ENCODE results near the gene MYO5A. TPM values are rescaled to one million over a fixed set of nuclear protein-coding genes. Genes with fewer than 3 reads are reported as not detected.

Gene MYO5A
- polyA plus RNA-seq, 1 of the 3 experiments (the other 2 are of a cell fraction) = 11.0 TPM

DNA sequence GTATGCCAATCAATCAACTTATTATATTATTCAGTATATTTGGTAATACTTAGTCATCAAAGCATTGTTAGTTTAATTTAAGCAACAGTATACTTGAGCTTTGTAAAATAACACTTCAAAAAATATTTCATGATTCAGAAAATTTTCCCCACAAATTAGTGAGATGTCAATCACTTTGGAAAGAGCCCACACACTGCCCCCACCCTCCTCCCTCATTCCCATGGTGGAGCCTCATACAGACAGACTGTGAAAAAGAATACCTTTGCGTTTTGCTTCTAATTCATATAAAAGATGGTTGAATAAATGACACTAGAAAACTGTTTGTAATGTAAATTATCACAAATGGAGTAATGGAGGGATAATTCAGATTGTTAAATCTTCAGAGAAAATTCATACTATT is 189.8 kb downstream of the MYO5A start:
- Histone ChIP-seq H3K9me3 (no peaks in the 10 kb centered on the region), H3K9me2 (no peaks in the 10 kb centered on the region), H3K4me3 (ENCODE audit: low read depth in 2 of 2, low read length in 1 of 2) (no peak overlapping the region), H3K9ac (no peak overlapping the region), H3F3A (replicated peaks; ENCODE audit: insufficient read depth) (peaks cover 5% of the 10 kb centered on the region), H3K27me3 (ENCODE audit: insufficient read depth) (no peaks in the 10 kb centered on the region), H3K36me3 (replicated peaks in 1 of 2; ENCODE audit: control insufficient read depth in 1 of 2, insufficient read depth in 2 of 2, low read length in 1 of 2) (peaks cover 4 to 14% of the 10 kb centered on the region in 2 experiments), H2AFZ (ENCODE audit: low read depth) (no peak overlapping the region), H3K4me2 (no peak overlapping the region), H3K4me1 (ENCODE audit: control insufficient read depth in 1 of 2, insufficient read depth in 2 of 2, low read depth in 1 of 2, low read length in 1 of 2) (peaks cover 6 to 18% of the 10 kb centered on the region in 2 experiments; a peak in 3 of 4 replicates), H3K79me2 (ENCODE audit: insufficient read depth) (no peaks in the 10 kb centered on the region), H4K20me1 (ENCODE audit: insufficient read depth) (no peaks in the 10 kb centered on the region), H3K27ac (ENCODE audit: low read depth in 2 of 2, low read length in 1 of 2) (no peak overlapping the region)
- DNase-seq = no peak
- 96% methylated on average over 1 of the region's 1 CpG for WGBS (ENCODE audit: low lambda C conversion rate)
- ChIA-PET POLR2A (no interaction called here), CTCF (interaction anchor here (0.8 kb wide), 2 partner anchors 9 to 15 kb away, joined by 3 read pairs; no protein-coding TSS in a partner anchor)
- TF ChIP-seq EP300 (IDR thresholded peaks at IDR 0.05; ENCODE audit: borderline replicate concordance in 1 of 2, low read depth in 1 of 2, low read length in 1 of 2) = no peak
- TF ChIP-seq, protein P1, sequence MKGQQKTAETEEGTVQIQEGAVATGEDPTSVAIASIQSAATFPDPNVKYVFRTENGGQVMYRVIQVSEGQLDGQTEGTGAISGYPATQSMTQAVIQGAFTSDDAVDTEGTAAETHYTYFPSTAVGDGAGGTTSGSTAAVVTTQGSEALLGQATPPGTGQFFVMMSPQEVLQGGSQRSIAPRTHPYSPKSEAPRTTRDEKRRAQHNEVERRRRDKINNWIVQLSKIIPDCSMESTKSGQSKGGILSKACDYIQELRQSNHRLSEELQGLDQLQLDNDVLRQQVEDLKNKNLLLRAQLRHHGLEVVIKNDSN (IDR thresholded peaks at IDR 0.05; ENCODE audit: borderline replicate concordance, low read depth) = no peak
- TF ChIP-seq EZH2phosphoT487 (IDR thresholded peaks at IDR 0.05; ENCODE audit: borderline replicate concordance, low read depth) = no peak
- TF ChIP-seq, protein P2, sequence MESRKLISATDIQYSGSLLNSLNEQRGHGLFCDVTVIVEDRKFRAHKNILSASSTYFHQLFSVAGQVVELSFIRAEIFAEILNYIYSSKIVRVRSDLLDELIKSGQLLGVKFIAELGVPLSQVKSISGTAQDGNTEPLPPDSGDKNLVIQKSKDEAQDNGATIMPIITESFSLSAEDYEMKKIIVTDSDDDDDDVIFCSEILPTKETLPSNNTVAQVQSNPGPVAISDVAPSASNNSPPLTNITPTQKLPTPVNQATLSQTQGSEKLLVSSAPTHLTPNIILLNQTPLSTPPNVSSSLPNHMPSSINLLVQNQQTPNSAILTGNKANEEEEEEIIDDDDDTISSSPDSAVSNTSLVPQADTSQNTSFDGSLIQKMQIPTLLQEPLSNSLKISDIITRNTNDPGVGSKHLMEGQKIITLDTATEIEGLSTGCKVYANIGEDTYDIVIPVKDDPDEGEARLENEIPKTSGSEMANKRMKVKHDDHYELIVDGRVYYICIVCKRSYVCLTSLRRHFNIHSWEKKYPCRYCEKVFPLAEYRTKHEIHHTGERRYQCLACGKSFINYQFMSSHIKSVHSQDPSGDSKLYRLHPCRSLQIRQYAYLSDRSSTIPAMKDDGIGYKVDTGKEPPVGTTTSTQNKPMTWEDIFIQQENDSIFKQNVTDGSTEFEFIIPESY (IDR thresholded peaks at IDR 0.05; ENCODE audit: borderline replicate concordance, low read depth) = no peak
- TF ChIP-seq JUND (IDR thresholded peaks at IDR 0.05) = no peak
- no peak for TF ChIP-seq NRF1 (IDR thresholded peaks at IDR 0.05; ENCODE audit: low read depth, low read length)
- no peak for TF ChIP-seq RFX5 (IDR thresholded peaks at IDR 0.05; ENCODE audit: low read length)
- no peak for TF ChIP-seq FOSL2 (IDR thresholded peaks at IDR 0.05; ENCODE audit: borderline replicate concordance, low read depth)
- TF ChIP-seq CHD2 (IDR thresholded peaks at IDR 0.05; ENCODE audit: low read length, partially characterized antibody) = no peak
- TF ChIP-seq TCF12 (IDR thresholded peaks at IDR 0.05) = no peak
- no peak for TF ChIP-seq TEAD4 (IDR thresholded peaks at IDR 0.05; ENCODE audit: borderline replicate concordance, insufficient read depth)
- TF ChIP-seq, protein P3, sequence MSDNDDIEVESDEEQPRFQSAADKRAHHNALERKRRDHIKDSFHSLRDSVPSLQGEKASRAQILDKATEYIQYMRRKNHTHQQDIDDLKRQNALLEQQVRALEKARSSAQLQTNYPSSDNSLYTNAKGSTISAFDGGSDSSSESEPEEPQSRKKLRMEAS (IDR thresholded peaks at IDR 0.05; ENCODE audit: low read depth) = no peak
- TF ChIP-seq SIN3A (IDR thresholded peaks at IDR 0.05; ENCODE audit: borderline replicate concordance, low read depth, low read length) = no peak
- TF ChIP-seq GABPA (IDR thresholded peaks at IDR 0.05; ENCODE audit: low read depth) = no peak
- no peak for TF ChIP-seq NFIC (IDR thresholded peaks at IDR 0.05; ENCODE audit: borderline replicate concordance)

DNA sequence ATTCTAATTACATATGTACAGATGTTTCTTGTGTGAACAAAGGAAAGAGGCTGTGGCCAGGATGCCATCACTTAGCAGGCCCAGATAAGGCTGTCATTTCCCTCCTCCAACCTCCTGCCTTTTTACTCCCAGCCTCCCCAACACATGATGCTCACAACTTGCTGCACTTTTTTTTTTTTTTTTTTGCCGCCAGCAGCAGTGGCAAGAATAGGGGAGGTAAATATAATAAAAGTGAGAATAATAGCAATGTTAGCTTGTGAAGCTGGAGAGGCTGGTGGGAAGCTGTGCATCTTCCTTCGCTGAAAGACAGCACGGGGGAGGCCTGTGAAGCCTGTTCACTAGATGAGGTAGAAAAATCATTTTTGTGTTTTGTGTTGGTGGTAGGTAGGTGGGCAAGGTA is 190.6 kb downstream of the MYO5A start:
- Histone ChIP-seq H3K4me2 (no peak overlapping the region), H3K27ac (ENCODE audit: low read depth in 2 of 2, low read length in 1 of 2) (peak overlapping the region in 1 of 2 experiments; percentile 67; a peak in 1 of 4 replicates), H3K9ac (no peak overlapping the region), H3K4me1 (ENCODE audit: control insufficient read depth in 1 of 2, insufficient read depth in 2 of 2, low read depth in 1 of 2, low read length in 1 of 2) (peaks cover 6 to 18% of the 10 kb centered on the region in 2 experiments; a peak in 3 of 4 replicates), H3K36me3 (replicated peaks in 1 of 2; ENCODE audit: control insufficient read depth in 1 of 2, insufficient read depth in 2 of 2, low read length in 1 of 2) (peaks cover 4 to 11% of the 10 kb centered on the region in 2 experiments), H3K9me2 (no peaks in the 10 kb centered on the region), H4K20me1 (ENCODE audit: insufficient read depth) (no peaks in the 10 kb centered on the region), H3K4me3 (ENCODE audit: low read depth in 2 of 2, low read length in 1 of 2) (no peak overlapping the region), H3K27me3 (ENCODE audit: insufficient read depth) (no peaks in the 10 kb centered on the region), H2AFZ (ENCODE audit: low read depth) (no peak overlapping the region), H3F3A (replicated peaks; ENCODE audit: insufficient read depth) (peaks cover 5% of the 10 kb centered on the region), H3K79me2 (ENCODE audit: insufficient read depth) (no peaks in the 10 kb centered on the region), H3K9me3 (no peaks in the 10 kb centered on the region)
- 89% methylated on average over 3 of the region's 3 CpGs for WGBS (ENCODE audit: low lambda C conversion rate)
- TF ChIP-seq TCF12 (IDR thresholded peaks at IDR 0.05) (0 out of 2 replicates have a peak, but pooled peaks have one; percentile 8), JUND (IDR thresholded peaks at IDR 0.05) (no peak)
- CTCF ChIA-PET = interaction anchor here (0.8 kb wide), 1 partner anchor 10 kb away, joined by 3 read pairs; no protein-coding TSS in a partner anchor
- DNase-seq = peak; percentile 48
- POLR2A ChIA-PET = no interaction called here

Measured in SK-N-SH (cell line).